Smooth muscle cell of bladder (primary cell): ENCODE measurements around the gene POLR1A. TPM values are rescaled to one million over a fixed set of nuclear protein-coding genes. Genes with fewer than 3 reads are reported as not detected.

Source experiments
- total RNA-seq: library from RNA; depleted of rRNA; stranded (reverse); fragments of >200 nt; gene quantifications from 2 replicates; pipeline ENCODE4 v1.2.3, GENCODE V29; 2014

Gene POLR1A
- 8.4 and 9.5 TPM in 2 replicates for total RNA-seq

DNA sequence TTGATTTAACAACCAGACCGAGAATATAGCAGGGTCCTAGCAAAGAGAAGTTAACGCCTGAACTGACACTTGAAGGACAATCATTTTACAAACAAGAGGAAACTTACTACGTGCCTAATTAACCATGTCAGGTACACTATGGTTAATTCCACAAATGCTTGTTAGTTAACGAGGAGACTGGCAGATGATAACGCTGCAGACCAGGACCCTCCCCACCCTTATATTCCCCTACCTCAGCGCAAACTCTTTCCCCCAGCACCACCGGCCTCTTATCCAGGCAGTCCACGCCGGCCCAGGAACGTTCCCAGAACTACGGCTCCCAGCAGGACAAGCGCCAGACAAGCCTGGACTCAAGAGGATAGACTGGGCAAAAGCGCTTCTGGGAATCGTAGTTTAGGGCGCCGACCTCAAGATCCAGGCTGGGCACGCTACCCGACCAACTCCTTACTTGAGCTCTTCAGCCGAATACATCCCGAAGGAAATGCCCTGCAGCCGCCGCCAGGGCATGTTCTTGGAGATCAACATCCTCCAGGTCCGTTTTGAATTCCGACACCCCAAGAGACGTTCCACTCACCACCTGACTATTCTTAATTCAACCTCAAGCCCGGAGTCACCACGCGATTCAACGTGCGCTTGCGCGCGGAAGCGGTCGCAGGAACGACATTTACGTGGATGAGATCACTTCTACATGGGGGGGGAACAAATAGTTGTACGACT is at the start of gene POLR1A:
Gene POLR1A (minus strand): TSS at position 635 of the 717 bp plus-strand sequence. CDS start 110 bp downstream, at position 525.

DNA sequence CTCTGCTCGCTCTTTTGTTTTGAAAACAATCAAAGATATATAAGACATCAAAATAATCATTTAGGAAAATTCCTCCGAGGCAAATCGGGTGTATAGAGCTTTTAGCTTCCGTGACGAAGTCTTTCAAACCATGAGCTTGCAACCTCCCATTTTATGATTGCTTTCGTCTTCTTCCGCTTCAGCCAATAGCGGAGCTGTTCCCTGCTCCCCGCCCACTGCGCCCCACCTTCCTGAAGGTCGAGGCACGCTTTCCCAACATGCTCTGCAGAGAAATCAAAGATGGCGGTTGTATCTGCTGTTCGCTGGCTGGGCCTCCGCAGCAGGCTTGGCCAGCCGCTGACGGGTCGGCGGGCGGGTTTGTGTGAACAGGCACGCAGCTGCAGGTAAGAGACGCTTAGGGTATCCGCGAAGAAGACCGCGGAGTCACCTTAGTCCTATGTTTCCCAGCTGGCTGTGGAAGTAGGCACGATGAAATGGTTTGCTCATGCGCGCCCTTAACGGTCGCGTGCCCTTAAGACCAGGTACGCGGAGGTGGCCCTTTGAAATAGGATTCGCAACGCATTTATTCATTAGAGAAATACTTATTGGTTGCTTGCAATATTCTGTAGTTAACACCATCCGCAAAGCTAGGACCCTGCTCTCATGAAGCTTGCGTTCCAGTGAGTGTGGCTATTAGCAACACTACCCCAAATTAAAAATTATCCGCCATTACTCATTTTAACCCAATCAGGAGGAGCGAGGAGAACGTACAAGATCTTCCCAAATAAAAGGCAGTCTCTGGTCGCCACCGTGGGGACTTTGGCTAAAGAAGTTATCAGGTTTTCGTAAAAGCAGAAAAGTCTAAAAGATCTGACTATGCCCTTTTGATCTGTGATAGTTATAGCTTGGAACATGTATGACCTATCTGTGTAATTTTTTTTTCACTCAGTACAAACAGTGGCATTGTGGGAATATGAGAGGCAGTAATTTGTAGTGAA is 571 bp upstream of the POLR1A start, which contains the start of gene PTCD3:
Gene PTCD3 (plus strand): TSS at position 267 of the 977 bp plus-strand sequence. CDS start 13 bp downstream, at position 280.

Other genes starting within 250 kb of the POLR1A start
- gene ST3GAL5, start 216.9 kb downstream of the POLR1A start, total RNA-seq: 21.4 and 30.2 TPM in 2 replicates
- 72.7 and 76.2 TPM in 2 replicates for gene PTCD3, start 349 bp upstream of the POLR1A start, total RNA-seq
- gene IMMT, start 89.6 kb upstream of the POLR1A start, total RNA-seq: 35.5 and 38.4 TPM in 2 replicates
- 13.4 and 15.3 TPM in 2 replicates for gene MRPL35, start 93.6 kb upstream of the POLR1A start, total RNA-seq
- gene REEP1, start 231.7 kb upstream of the POLR1A start, total RNA-seq: 0.09 TPM in 1 of 2 replicates, not detected in the other